Panc1 (cell line): Measurements from ENCODE around the gene SYT13. TPM values are rescaled to one million over a fixed set of nuclear protein-coding genes. Genes with fewer than 3 reads are reported as not detected.
"Not testable (repeated sequence)": the region's sequence is repeated elsewhere in the genome, so short reads cannot be mapped to it uniquely, and the experiment has no call there.

ENCODE experiments used
- ATAC-seq: fragments of 200-7000 bp; cut with Tn5 transposase; 2 replicates; pipeline ENCODE4 v1.9.1; 2020; ENCODE audit warnings: mild to moderate bottlenecking, moderate library complexity
- BruUV-seq: library from RNA; stranded (reverse); fragments of 400-500 nt; replicated peaks from 2 replicates; lab custom pipeline; 2021; lab: Mats Ljungman, UMichigan
- CTCF ChIA-PET: fragments of 300-600 bp; sonication (Branson Sonifier 250); formaldehyde crosslinking; loops from one replicate; lab custom pipeline; 2022; ENCODE audit warnings: antibody characterized with exemption; lab: Charles Lee
- POLR2A ChIA-PET: fragments of 300-600 bp; sonication (Branson Sonifier 250); formaldehyde crosslinking; loops from one replicate; lab custom pipeline; 2022; ENCODE audit warnings: antibody characterized with exemption; lab: Charles Lee
- DNase-seq: peaks from one replicate; pipeline ENCODE4 v3.0.0-alpha.2; 2010; ENCODE audit warnings: low read depth, low spot score
- H3K27ac ChIP-seq: 2 replicates; pipeline ENCODE4 v1.5.1; 2011; ENCODE audit warnings: mild to moderate bottlenecking, low read length, inconsistent platforms
- H3K27me3 ChIP-seq: fragments of 200-500 bp; sonication (Bioruptor generic); 2 replicates; pipeline ENCODE4 v1.6.0; 2014; ENCODE audit warnings: low read length, inconsistent platforms; ENCODE audit not compliant: control insufficient read depth, insufficient read depth
- H3K36me3 ChIP-seq: fragments of 200-500 bp; sonication (Bioruptor generic); 2 replicates; pipeline ENCODE4 v1.5.1; 2014; ENCODE audit warnings: inconsistent platforms, mild to moderate bottlenecking, low read length, moderate library complexity; ENCODE audit not compliant: control insufficient read depth, insufficient read depth
- H3K4me1 ChIP-seq: 2 replicates; pipeline ENCODE4 v1.5.1; 2011; ENCODE audit warnings: inconsistent platforms, mild to moderate bottlenecking, low read length, moderate library complexity; ENCODE audit not compliant: control insufficient read depth, insufficient read depth
- H3K4me3 ChIP-seq, 2 experiments: 2 replicates each; pipeline ENCODE4 v1.5.1; 2011 to 2012; ENCODE audit warnings: low read depth in 2 of 2, low read length in 2 of 2, mild to moderate bottlenecking in 2 of 2, inconsistent platforms in 1 of 2, moderate library complexity in 1 of 2
- H3K9me3 ChIP-seq: fragments of 200-500 bp; sonication (Bioruptor generic); 2 replicates; pipeline ENCODE4 v1.5.1; 2014; ENCODE audit warnings: low read depth, mild to moderate bottlenecking, inconsistent platforms, low read length, moderate library complexity; ENCODE audit not compliant: control insufficient read depth, insufficient read depth
- CTCF ChIP-seq: fragments of 450-650 bp; IDR thresholded peaks from 2 replicates; pipeline ENCODE4 v1.5.1; 2017; ENCODE audit warnings: mild to moderate bottlenecking
- POLR2AphosphoS5 ChIP-seq: IDR thresholded peaks from 2 replicates; pipeline ENCODE4 v1.6.1; 2012; ENCODE audit warnings: mild to moderate bottlenecking, low read depth, low read length, moderate library complexity
- REST ChIP-seq, 2 experiments: IDR thresholded peaks; 2 replicates each; pipeline ENCODE4 v1.6.1; 2011 to 2012; ENCODE audit warnings: low read depth in 2 of 2, control low read depth in 1 of 2, low read length in 1 of 2, mild to moderate bottlenecking in 1 of 2, moderate library complexity in 1 of 2; ENCODE audit not compliant: insufficient read depth in 1 of 2
- SIN3A ChIP-seq: IDR thresholded peaks from 2 replicates; pipeline ENCODE4 v1.6.1; 2012; ENCODE audit warnings: low read depth, mild to moderate bottlenecking, low read length, moderate library complexity, borderline replicate concordance; ENCODE audit not compliant: insufficient read depth
- TCF7L2 ChIP-seq: IDR thresholded peaks from 2 replicates; pipeline ENCODE4 v1.6.1; 2011; ENCODE audit warnings: mild to moderate bottlenecking, low read depth, low read length, inconsistent platforms
- in situ Hi-C: cut with HindIII; loops from 2 replicates; pipeline ENCODE4 v1.10.0; 2016; ENCODE audit warnings: low sequenced_read_pairs, low pct_unique_long_range_greater_than_20kb
- intact Hi-C: fragments of 100-400 bp; cut with micrococcal nuclease; formaldehyde crosslinking; loops from one replicate; pipeline ENCODE4 v1.10.0; 2022; ENCODE audit not compliant: unreplicated experiment
- total RNA-seq: library from RNA; stranded (reverse); gene quantifications from one replicate; pipeline ENCODE4 v1.2.1, GENCODE V29; 2021; ENCODE audit not compliant: unreplicated experiment

The SYT13 gene
- total RNA-seq, 1 experiment from 2014 or later: 0.13 TPM

- Histone ChIP-seq H3K36me3 (no peaks in the 10 kb centered on the region), H3K9me3 (no peaks in the 10 kb centered on the region), H3K4me1 (no peaks in the 10 kb centered on the region), H3K27ac (no peak overlapping the region), H3K4me3 (no peak overlapping the region), H3K27me3 (peaks cover 23% of the 10 kb centered on the region)
- CTCF ChIA-PET: interaction anchor here (0.7 to 1.1 kb wide), 2 partner anchors 184 to 186 kb away, joined by 3 to 8 read pairs; no protein-coding TSS in a partner anchor
- DNase-seq (no peak), ATAC-seq (no peak)
- no peak for TF ChIP-seq REST (IDR thresholded peaks at IDR 0.05; ENCODE audit: insufficient read depth in 1 of 2, low read depth in 2 of 2, low read length in 1 of 2)
- no peak for TF ChIP-seq POLR2AphosphoS5
- no peak for TF ChIP-seq TCF7L2
- no peak for TF ChIP-seq SIN3A
- no peak for TF ChIP-seq CTCF
- intact Hi-C loops (no loop called here), in situ Hi-C loops (no loop called here)
- POLR2A ChIA-PET: interaction anchor here (1.1 kb wide), 1 partner anchor 123 kb away, joined by 4 read pairs; no protein-coding TSS in a partner anchor
- no TSS peak for BruUV-seq
Measured at GRCh38 chr11:45294499-45294898, 8.4 kb upstream of the SYT13 start.

- peak; percentile 83 for TF ChIP-seq CTCF
- H3K4me1 ChIP-seq, H3K27ac ChIP-seq, H3K36me3 ChIP-seq, H3K9me3 ChIP-seq, in situ Hi-C loops, H3K4me3 ChIP-seq, BruUV-seq: not testable (repeated sequence)
- DNase-seq: peak; percentile 33
- CTCF ChIA-PET: interaction anchor here (1.1 kb wide), 1 partner anchor 183 kb away, joined by 3 read pairs; no protein-coding TSS in a partner anchor
- POLR2A ChIA-PET: interaction anchor here (1.1 kb wide), 1 partner anchor 122 kb away, joined by 4 read pairs; no protein-coding TSS in a partner anchor
- intact Hi-C loops: loop anchor here (2.0 kb wide), 2 partner anchors 41 to 183 kb away; no protein-coding TSS in a partner anchor
- peak; percentile 97 for ATAC-seq
- H3K27me3 ChIP-seq: peaks cover 30% of the 10 kb centered on the region
Measured at GRCh38 chr11:45293566-45294192, 7.5 kb upstream of the SYT13 start.
